Germinal center (tissue), 1 donor: ENCODE data around the gene EVC2.

Experiments
- DNase-seq: peaks from one replicate; pipeline ENCODE4 v3.0.0; 2012; ENCODE audit warnings: mixed read lengths, low spot score

Gene EVC2

DNA sequence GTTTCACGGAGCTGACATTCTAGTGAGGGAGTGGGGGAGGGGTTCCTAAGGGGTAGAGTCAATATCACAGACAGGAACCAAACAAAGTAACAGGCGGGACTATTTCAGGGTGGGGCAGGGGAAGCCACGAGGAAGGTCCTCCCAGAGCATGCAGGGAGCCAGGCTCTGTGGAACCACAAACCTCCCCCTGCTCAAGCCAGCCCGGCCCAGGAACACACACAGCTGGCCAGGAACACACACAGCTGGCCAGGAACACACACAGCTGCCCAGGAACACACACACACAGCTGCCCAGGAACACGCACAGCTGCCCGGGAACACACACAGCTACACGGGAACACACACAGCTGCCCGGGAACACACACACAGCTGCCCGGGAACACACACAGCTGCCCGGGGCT lies 24.8 kb downstream of the EVC2 start:
- no peak for DNase-seq

DNA sequence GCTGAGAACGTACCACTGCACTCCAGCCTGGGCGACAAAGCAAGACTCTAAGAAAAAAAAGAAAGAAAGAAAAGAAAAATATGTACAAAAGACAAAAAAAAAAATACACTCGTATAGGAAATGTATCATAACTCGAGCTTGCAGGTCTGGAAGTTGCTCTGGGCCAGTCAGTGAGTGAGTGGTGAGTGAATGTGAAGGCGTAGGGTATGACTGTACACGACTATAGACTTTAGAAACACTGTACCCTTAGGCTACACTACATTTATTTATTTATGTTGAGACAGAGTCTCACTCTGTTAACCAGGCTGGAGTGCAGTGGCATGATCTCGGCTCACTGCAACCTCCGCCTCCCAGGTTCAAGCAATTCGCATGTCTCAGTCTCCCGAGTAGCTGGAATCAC lies 29.4 kb downstream of the EVC2 start:
- no peak for DNase-seq

DNA sequence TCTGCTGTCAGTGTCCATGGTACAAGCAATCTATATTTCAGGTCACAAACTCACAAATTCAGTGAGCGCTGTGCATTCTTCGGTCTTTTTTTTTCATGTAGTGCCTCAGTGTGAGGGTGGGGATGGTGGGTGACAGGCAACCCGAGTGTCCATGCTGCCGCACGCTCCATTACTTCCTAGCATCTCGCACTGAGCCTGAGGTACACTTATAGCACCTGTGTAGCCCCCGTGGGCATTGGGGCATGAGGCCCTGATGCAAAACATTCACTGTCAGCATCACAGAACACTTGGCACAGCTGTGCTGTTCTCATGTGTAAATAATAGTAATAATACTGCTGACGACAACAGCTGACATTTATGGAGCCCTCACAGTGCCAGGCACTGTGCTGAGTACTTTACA lies 31.6 kb downstream of the EVC2 start:
- peak; percentile 77 for DNase-seq

DNA sequence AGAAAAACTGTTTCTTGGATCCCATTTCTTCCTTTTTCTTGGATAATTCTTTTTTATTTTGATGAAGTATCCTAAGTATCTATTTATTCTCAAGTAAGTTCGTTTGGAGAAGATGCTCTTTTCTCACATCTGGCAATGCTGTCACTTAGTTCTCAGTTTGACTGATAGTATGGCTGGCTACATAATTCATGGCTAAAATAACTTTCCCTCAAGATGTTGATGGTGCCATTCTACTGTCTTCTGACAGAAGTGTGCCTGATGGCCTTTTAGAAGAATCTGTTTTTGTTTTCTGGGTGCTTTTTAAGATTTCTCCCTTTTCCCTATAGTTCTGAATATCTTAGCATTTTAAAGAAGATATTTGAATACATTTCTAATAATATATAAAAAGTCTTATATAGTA lies 41.6 kb downstream of the EVC2 start:
- DNase-seq: no peak

DNA sequence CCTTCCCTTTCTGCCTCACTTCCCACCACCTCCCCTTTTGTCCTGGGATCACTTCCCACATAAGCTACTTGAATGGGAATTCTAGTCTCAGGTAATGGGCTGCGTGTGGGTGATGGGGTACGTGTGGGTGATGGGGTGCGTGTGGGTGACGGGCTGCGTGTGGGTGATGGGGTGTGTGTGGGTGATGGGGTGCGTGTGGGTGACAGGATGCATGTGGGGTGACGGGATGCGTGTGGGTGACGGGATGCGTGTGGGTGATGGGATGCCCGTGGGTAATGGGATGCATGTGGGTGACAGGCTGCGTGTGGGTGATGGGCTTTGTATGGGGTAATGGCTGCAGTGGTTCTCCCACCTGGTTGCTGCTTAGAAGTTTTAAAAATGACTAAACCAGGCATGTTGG lies 43.6 kb downstream of the EVC2 start:
- DNase-seq: no peak

DNA sequence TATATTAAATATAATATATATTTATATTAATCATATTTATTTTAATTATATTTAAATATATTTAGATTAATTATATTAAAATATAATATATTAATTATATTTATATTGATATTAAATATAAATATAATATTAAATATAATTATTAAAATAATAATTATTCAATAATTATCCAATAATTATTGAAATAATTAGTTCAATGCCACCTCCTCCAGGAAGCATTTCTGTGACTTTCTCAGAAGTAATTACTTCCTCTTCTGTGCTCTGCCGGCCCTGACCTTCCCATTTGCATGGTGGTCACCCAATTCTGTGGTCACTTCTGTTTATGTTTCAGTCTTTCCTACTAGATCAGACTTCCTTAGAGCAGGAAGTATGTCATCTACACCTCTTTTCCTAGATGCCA lies 45.8 kb downstream of the EVC2 start:
- DNase-seq: no peak

DNA sequence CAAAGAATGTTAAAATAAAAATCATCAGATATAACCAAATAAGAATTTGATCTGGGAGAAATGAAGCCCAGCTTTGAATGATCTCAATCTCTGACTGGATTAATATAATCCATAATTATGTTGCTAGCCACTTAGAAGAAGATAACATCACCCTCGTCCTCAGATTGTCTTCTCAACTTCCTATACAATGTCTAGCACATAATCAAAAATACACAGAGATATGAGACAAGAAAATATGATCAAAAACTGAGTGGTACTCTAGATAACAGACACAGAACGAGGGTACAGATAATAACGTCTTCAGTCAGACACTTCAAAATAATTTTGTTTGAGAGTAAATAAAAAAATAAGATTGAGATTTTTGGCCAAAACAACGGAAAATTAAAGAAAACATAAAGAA lies 47.1 kb downstream of the EVC2 start:
- no peak for DNase-seq

DNA sequence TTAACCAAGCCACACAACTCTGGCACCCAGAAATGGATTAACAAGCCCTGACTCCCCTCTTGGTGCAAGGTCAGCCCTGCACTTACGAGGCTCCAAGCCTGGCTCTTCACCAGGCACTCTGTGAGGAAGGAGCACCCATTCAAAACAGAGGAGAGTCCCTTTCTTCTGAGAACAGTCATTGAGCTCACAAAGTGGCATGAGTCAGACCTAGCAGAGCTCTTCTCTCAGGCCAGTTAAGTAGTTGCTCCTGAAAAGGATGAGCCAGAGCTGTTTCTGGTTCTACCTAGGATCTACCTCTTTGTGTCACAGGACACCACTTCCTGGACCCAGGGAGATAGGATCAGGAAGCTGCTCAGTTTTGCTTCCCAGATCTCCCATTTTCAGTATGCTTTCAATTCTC lies 48.2 kb downstream of the EVC2 start:
- DNase-seq: no peak

DNA sequence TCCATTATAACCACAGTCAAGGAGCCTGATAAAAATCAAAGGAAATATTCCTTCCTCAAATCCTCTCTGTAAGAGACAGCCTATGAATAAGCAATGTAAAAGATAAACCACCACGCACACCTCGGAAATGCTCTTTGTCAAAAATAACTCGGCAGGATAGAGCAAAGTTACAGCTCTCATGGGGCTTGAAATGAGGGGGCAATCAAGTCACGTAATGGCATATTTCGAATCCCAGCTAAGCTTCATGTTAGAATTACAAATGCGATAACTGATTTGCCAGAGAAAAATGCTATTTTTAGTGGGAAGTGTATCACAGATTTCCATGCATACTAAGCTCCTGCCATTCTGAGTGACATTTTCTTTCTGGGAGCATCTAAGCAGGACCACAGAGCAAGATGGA lies 49.4 kb downstream of the EVC2 start:
- no peak for DNase-seq

DNA sequence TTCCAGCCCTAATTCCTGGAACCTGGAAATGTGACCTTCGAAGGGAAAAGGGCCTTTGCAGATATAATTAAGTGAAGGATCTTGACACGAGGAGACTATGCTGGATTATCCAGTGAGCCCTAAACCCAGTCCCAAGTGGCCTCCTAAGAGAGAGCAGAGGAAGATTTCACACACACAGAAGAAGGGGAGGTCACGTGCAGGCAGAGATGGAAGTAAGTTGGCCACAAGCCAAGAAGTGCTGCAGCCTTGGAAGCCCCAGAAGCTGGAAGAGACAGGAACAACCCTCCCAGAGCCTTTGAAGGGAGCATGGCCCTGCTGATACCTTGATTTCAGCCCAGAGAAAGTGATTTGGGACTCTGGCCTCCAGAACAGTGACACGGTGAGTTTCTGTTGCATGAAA lies 51.9 kb downstream of the EVC2 start:
- DNase-seq: no peak

DNA sequence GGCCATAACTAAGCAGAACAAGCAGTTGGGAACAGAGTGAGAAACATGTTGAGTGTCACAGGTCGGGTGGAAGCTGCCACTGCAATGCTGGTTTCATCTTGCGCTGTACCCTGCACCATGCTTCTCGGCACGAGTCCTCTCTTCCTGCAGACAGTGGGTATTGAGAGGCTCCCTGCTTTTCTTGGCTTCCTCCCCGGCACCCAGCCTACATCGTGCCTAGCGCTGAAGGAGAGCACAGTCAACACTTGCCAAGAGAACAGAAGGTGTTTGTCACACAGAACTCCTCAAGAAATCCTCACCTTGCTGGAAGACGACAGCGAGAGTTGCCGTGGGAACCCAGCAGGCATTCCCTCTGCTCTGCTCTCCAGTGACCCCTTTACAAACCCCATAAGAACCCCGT lies 53.6 kb downstream of the EVC2 start:
- DNase-seq: no peak

DNA sequence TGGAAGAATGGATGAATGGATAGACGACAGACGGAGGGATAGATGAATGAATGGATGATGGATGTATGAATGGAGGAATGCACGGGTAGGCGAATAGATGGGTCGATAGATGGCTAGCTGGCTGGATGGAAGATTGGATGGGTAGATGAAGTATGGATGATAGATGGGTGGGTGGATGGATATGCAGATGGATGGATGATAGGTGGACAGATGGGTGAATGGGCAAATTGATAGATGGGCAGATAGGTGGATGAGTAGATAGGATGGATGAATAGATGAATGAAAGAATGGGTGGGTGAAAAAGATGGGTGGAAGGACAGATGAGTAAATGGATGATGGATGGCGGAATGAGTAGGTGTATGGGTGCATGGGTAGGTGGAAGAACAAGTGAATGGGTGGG lies 57.3 kb downstream of the EVC2 start:
- no peak for DNase-seq

DNA sequence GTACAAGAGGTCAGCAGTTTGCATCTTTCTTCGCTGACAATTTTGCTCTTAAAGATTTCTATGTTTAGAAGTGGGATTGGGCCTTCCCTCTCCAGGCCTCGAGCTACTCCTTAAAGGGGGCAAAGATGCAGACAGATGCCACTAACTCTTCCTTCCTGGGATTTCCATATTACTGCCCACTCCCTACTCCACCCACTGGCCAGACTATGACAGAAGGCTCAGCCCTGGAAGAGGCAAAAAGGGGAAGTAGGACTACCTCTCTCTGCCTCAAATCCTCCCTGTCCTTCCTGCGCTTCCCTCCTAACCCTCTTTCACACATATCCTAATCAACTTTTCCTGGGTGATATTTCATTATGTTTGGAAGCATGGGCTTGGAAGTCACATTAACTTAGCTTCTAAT lies 58.3 kb downstream of the EVC2 start:
- no peak for DNase-seq

DNA sequence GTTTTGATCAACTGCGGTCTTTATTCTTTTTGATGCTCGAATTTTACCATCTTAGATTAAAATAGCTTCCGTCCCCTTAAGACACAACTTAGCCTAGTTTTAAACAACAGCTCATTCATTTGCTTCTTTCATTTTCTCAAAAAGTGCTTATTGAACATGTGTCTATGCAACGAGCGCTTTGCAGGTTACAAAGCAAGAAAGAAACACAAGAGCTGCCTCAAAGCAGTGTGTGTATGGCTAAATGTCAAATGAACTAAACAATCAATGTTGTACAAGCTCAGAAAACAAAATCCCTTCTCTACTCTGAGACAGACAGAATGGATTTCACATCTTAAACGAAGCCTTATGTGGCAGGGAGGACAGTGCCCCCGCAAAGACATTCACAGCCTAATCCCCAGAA lies 61.0 kb downstream of the EVC2 start:
- DNase-seq: no peak

DNA sequence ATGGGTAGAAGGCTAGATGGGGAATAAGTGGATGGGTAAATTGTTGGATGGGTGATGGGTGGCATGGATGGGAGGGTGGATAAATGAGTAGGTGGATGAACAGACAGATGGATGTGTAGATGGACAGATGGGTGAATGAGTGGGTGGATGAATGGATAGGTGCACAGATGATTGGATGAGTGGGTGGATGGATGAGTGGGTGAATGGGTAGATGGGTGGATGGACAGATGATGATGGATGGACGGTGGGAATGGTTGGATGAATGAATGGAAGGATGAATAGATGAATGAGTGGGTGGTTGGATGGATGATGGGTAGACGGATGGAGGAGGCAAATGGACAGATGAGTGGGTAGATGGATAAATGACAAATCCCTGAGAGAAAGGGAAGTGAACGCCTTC lies 68.3 kb downstream of the EVC2 start:
- DNase-seq: no peak

DNA sequence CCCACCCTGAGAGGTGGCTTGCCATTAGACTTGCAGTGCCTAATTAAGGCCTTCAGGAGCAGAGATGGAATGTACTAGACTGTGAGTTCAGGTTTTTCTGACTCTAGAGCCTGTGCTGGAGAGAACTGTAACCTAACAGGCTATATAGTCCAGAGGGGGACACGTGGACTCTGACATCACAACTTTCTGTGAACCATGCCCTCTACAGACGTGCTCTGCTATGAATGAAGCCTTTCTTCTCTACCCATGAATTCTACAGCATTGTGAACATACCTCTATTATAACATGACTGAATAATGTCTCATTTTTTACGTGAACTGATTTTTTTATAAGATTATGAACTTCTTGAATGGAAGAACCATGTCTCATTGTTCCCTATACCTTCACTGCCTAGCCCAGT lies 68.8 kb downstream of the EVC2 start:
- DNase-seq: no peak

DNA sequence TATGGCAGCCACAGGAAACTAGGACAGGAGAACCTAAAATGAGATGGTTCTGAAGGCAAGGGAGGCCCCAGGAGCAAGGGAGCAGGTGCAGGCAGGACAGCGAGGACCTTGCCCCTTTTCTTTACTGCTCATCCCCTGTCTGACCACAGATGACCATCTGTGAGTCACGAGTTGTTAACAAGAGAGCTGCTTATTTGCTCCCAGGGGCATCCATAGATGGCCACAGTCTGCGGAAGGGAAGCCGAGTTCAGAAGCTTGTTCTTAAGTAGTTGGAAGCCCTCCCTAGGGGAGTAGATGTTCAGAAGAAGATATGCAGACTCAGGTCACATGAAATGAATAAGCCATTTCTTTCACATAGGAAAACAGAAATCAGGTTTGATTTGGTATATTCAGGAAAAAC lies 69.4 kb downstream of the EVC2 start:
- DNase-seq: no peak

DNA sequence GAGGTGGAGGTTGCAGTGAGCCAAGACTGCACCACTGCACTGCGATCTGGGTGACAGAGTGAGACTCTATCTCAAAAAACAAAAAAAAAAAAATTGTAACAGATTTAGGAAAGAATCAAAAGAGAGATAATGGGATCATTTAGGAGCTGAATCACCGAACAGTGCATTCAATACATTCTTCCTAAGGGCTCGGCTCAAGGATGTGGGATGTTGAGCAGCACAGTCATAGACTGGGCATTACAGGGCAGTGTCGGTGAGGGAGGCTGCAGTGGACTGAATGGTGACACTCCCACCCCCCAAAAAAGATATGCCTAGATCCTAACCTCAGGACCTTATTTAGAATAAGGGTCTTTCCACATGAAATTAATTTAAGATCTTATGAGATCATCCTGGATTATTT lies 70.0 kb downstream of the EVC2 start:
- DNase-seq: no peak

DNA sequence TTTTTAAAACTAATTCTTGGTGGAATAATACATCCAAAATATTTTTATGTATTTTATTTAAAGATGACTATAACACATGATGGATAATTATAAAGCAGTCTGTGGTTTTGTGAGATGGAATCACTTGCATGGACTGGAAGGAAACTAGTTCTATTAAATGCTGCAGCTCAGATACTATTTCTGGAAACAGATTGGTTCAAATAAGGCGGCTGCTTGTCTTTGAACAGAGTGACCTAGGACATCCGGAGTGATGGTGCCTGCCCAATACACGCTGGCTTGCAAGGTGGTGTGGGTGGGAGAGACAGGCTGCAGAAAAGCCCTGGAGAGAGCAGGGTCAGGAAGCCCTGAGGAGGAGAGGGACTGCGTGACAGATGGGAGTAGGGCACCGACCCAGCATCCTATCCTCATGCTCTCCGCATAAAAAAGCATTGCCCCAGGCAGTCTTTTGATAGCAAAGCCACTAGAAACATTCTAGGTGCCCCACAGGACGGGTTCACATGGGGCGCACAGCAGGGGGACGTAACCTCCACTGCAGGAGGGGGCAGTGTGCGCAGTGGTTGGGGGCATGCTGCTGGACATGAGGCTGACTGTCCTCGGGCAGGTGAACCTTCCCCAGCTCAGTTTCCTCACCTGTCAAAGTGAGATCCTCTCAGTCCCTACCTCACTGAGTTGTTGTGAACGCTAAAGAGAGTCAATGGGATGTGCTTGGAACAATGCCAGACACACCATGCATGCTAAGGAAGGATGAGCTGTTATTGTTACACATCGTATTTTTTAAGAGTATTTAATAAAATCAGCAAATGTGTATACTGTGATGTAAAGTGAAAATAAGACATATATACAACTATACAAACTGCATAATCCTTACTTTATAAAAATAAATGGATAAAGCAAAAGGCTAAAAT lies 71.3 kb downstream of the EVC2 start:
- DNase-seq: no peak

DNA sequence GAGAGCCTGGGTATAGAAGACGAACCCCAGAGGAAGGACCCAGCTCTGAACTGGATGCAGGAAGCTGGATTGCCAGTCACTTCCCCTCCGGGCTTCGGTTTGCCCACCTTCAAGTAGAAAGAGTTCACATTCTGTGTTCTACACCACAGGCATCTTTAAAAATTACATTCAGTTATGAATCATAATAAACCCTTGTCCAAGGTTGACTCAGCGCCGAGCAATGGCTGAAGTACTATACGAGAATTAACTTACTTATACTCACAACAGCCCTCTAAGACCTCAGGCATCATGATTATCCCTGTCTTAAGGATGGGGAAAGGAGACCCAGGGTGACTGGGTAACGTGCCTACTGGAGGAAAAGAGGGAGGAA lies 72.5 kb downstream of the EVC2 start:
- DNase-seq: no peak

DNA sequence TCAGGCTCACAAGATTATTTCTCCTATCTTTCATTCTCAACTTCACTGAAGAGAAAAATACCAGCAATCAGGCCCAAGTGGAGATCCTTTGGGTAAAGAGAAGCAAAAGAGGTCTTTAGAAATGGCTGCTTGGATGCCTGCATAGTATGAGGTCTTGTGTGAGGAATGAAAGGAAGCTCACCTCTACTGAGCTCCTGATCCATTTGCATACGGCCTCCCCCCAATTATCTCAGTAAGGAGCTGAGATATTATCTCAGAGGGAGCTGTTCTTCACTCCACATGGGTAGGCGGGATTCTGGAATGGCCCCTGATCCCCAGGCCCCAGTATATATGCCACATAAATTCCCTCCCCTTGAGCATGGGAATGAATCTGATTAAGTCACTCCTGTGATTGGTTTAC lies 75.8 kb downstream of the EVC2 start:
- no peak for DNase-seq

DNA sequence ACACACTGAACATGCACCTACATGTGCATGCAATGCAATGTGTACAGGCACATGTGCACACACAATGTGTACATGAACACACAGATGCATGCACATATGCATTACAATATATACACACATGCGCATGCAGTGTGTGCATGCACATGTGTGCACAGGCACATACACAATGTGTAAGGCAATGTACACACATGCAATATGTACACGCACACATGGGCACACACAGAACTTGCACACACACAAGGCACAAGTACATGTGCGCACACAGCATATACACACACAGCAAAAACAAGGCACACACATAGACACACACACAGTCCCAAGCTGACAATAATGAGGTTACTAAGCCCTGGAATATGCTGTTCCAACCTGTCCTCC lies 76.3 kb downstream of the EVC2 start:
- no peak for DNase-seq

DNA sequence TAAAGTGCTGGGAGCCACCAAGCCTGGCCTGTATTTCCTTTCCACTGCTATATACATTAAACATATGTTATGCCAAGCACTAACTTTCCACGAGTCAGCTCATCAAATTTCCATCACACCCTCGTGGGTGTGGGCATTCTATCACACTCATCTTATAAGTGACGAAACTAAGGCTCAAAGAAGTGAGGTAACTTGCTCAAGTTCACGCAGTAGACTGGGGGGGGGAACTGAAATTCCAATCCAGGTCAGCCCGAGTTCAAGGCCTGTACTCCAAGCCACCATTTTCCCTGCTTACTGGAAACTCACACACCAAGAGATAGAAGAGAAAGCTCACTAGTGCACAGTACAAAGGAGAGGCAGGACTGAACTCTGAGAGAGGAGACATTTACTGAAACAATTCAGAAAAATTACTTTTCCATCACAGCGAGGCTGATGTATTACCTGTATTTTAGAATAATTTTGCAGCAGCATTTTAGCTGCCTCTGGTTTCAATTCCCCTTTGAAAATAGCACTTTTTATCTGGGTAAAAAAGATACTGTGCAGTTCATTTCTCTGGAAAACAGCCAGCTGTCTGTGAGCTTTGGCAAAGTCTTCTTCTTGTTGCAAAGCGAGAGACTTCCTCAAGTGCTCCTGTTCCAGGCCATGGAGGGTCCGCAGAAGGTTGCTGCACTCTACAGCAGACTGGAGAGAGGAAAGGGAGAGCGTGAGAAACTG lies 76.8 kb downstream of the EVC2 start:
- DNase-seq: no peak

DNA sequence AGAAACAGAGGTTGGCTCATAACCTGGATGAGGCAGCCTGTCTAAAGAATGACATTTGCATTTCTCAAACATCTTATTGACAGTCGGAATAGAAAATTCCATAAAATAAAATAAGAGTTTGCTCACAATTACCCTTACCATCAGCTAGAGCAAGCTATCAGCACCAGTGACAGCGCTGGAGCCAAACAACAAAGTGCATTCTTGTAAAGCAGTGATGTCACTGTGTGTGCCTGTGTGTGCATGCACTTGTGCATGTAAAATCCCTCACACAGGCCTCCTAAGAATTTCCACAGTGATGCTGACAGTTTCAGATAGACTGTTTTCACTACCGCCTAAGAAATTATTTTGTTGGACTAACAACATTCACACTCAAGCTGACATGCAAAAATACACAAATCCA lies 77.6 kb downstream of the EVC2 start:
- no peak for DNase-seq
